GM18519 (cell line): Measurements from ENCODE around the gene RAP1GAP.

Source experiments
- ATAC-seq: cut with Tn5 transposase; IDR thresholded peaks from one replicate; pipeline ENCODE4 v1.9.1; 2021; ENCODE audit warnings: mild to moderate bottlenecking, moderate library complexity; ENCODE audit not compliant: unreplicated experiment, low FRiP score

RAP1GAP gene

GRCh38 chr1:21614419-21615115 is 54.6 kb downstream of the RAP1GAP start:
- no peak for ATAC-seq

GRCh38 chr1:21613072-21613867 is 55.9 kb downstream of the RAP1GAP start:
- no peak for ATAC-seq

GRCh38 chr1:21612057-21612456 is 57.1 kb downstream of the RAP1GAP start:
- no peak for ATAC-seq

- ATAC-seq, result no peak
These were observed 58.0 kb downstream of the RAP1GAP start for GRCh38 chr1:21610989-21611785.

GRCh38 chr1:21610027-21610426 is 59.1 kb downstream of the RAP1GAP start:
- no peak for ATAC-seq

GRCh38 chr1:21608798-21609197 is 60.4 kb downstream of the RAP1GAP start:
- ATAC-seq, result no peak

- no peak for ATAC-seq
These were observed 61.3 kb downstream of the RAP1GAP start for GRCh38 chr1:21607549-21608529.

- ATAC-seq, result no peak
These were observed 63.0 kb downstream of the RAP1GAP start for GRCh38 chr1:21605964-21606705.

- no peak for ATAC-seq
These were observed 64.0 kb downstream of the RAP1GAP start for GRCh38 chr1:21605012-21605715.

- no peak for ATAC-seq
These were observed 64.8 kb downstream of the RAP1GAP start for GRCh38 chr1:21604208-21604957.

GRCh38 chr1:21603177-21604138 is 65.7 kb downstream of the RAP1GAP start:
- no peak for ATAC-seq

GRCh38 chr1:21601278-21602048 is 67.7 kb downstream of the RAP1GAP start:
- no peak for ATAC-seq

GRCh38 chr1:21599402-21599801 is 69.8 kb downstream of the RAP1GAP start:
- no peak for ATAC-seq

- ATAC-seq, result no peak
These were observed 70.3 kb downstream of the RAP1GAP start for GRCh38 chr1:21598904-21599303.

GRCh38 chr1:21598417-21598816 is 70.7 kb downstream of the RAP1GAP start:
- no peak for ATAC-seq

- no peak for ATAC-seq
These were observed 71.4 kb downstream of the RAP1GAP start for GRCh38 chr1:21597753-21598152.
